HK-2 (cell line): ENCODE results near the gene RPS6KB2.
A peak's percentile ranks its signal among the peaks of the same experiment; 100 is the strongest.
"Not testable (repeated sequence)": the region's sequence is repeated elsewhere in the genome, so short reads cannot be mapped to it uniquely, and the experiment has no call there.

ENCODE experiments used
- DNase-seq: peaks from one replicate; pipeline ENCODE4 v3.0.0-alpha.2; 2018; ENCODE audit not compliant: unreplicated experiment

RPS6KB2 gene

DNA sequence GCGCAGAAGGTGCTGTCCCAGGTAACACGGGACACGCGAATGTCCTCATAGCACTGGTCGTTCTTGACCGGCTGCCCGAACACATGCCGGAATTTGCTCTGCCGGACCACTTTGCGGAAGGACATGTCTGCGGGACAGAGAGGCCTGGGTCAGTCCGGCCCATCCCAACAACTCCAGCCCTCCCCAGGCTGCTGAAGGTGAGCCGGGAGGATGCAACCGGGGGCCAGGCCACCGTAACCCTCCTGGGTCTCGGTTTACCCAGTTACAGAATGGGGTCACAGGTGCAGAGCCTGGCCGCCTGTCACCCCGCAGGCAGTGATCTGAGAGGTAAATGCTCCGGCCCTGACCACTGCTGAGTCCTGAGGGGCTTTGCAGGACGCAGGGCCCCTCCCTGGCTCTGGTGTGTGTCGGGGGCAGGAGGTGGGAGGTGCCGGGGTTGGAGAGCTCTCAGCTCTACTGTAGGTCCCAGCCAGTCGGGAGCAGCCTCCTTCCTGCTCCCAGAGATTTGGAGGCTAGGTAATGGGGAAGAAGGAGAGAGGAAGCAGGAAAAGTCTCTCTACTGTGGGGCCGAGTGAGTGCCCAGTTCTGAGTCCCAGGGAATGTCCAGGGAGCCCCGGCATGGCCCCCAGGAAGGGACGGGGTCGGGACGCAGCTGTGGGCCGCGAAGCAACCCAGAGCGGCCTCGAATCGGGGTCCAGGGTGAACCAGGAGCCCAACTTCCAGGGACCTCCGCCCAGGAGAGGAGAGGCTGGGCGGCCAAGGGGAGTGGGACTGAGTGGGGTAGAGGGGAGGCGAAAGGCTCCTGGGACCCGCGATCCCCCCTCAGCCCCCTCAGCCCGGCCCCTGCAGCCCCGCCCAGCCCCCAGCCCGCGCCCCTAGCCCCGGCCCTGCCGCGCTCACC, 14.5 kb downstream of the RPS6KB2 start:
- no peak for DNase-seq

DNA sequence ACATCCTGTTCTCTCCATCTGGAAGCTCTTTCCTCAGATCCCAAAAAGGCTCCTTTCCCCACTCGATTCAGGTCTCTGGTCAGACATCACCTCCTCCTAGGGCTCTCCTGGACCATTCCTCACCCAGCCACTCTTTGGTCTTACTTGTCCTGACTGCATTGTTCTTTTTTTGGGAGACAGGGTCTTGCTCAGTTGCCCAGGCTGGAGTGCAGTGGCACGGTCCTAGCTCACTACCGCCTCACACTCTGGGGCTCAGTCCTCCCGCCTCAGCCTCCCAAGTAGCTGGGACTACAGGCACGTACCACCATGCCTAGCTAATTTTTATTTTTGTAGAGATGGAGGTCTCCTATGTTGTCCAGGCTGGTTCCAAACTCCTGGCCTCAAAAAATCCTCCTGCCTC, 17.2 kb downstream of the RPS6KB2 start:
- no peak for DNase-seq

- no peak for DNase-seq
Measured at GRCh38 chr11:67448220-67448609, 19.9 kb downstream of the RPS6KB2 start.

GRCh38 chr11:67449116-67449844, 21.0 kb downstream of the RPS6KB2 start:
- DNase-seq = no peak

DNA sequence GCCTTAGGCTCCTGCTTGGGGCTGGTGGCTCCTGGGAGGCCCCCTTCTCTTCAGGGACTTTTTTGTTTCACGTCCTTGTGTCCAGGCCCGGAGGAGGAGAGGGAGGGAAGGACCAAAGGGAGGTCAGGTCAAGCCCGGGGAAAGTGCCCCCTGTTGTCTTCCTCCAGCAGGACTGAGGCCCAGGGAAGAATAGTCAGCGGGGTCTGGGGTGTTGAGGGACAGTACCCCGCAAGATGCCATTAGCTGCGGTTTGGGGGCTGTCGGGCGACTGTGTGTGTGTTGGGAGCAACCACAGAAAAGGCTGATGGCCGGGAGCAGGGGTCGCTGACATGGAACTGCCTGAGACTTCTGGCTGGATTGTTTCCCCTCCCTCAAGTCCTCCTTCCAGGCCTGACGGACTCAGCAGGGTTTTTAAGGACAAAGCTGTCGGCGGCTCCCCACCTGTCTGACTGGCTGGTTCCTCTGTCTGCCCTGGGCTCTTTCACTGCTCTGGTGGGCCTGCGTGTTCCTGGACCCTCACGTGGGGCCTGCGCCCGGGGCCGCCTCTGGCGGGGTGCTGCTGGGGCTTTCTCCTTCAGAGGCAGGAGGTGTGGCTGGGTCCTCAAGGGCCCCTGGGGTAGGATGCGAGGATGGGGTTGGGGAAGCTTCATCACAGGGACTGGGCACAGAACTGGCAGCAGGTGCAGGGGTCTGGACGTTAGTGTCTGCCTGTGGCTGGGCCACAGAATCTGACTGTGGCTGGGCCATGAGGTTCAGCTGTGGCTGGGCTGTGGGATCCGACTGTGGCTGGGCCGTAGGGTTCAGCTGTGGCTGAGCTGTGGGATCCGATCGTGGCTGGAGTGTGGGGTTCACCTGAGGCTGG, 22.7 kb downstream of the RPS6KB2 start:
- DNase-seq = no peak

GRCh38 chr11:67451658-67451976, 23.3 kb downstream of the RPS6KB2 start:
- no peak for DNase-seq

DNA sequence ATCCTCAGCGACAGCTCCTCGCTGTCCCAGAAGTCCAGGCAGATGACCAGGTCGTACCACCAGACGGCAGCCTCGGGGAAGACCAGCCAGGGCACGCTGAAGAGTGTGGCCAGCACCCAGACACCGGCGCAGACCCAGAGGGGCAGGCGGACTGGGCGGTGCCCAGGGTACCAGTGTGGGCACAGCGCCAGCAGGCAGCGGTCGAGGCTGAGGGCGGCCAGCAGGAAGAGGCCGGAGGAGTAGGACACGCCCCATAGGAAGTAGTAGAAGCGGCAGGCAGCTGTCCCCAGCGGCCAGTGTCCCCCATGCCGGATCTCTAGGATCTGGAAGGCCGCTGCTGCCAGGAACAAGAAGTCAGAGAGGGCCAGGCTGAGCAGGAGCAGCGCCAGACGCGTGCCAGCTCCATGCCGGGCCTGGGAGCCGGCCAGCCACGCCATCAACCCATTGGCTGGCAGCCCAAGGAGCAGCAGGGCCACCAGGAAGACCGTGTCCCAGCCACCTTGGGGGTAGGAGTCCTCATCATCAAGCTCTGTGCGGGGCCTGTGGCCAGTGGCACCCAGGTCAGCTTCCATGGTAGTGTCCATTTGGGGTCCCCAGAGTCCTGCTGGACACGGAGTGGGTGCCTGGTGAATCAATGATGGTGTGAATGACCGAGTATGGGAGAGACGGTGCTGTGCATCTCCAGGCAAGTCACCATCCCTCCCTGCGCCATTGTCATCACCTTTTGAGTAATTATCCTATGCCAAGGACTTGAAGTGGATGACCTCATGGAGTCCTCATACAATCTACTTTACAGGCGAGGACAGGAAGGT, 24.1 kb downstream of the RPS6KB2 start, which contains the start of gene GPR152:
GPR152 (minus strand) TSS at position 589 of the 812 bp plus-strand sequence; CDS start at position 584, 5 bp downstream.
- no peak for DNase-seq

DNA sequence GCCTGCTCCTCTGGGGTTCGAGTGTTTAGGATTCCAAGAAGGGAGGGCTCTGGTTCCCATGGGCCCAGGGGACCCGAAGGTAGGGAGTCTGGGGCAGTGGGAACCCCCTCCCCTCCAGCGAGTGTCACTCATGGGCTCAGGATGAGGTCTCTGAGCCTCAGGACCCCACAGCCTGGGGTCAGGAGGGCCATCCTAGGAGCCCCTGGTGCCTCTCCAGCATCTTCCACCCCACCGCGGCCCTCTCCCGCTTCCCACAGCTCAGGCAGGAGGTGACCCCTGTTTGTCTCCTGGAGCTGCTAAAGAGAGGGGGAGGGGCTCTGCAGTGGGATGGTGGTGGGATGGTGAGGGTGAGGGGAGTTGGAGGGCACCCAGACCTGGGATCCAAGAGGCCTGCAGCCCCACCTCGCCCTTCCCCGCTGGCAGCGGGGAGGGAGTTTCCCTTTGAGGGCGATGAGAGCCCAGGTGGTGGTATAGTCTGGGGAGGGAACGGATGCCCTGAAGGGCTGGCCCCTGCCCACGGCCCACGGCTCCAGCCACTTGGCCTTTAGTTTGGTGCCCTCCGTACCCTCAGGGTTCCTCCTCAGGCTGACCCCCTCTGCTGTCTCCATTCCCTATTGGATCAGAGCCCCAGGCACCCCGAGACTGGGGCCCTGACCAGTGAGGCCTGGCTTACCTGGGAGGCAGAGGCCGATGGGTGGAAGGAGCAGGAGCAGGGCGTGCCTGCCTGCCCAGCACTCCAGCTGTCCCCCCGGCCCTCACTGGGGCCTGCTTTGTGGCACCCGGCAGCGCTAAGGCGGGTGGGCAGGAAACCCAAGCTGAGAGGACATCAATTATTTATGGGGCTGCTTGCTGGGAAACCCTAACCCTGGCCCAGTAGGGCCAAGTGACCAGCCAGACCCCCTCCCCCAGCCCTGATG, 25.8 kb downstream of the RPS6KB2 start:
- no peak for DNase-seq

GRCh38 chr11:67455054-67455453, 26.8 kb downstream of the RPS6KB2 start, which contains the start of gene CABP4:
TSS of gene CABP4 (plus strand) at chr11:67455354. CDS start at chr11:67455424, 70 bp downstream.
- no peak for DNase-seq

DNA sequence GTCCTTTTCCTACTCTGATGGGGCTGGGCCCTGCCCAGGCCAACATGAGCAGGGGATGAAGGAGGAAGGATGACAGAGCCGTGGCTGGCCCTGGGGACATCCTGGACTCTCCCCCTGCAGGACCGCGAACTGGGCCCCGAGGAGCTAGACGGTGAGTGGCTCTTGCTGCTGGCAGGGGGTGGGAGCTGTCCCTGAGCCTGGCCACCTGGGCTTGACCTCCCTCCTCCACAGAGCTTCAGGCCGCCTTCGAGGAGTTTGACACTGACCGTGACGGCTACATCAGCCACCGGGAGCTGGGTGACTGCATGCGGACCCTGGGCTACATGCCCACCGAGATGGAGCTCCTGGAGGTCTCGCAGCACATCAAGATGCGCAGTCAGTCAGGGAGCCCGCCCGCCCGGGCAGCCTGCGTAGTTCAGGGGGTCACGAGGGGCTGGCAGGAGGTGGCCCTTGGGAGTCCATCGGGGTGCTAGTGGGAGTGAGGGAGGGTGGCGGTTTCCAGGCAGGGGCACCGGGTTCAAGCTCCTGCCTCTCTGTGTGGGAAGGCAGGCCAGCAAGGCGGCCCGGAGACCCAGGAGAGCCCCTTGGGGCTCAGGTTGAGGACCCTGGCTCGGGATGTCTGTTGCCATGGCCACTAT, 27.9 kb downstream of the RPS6KB2 start:
- no peak for DNase-seq

DNA sequence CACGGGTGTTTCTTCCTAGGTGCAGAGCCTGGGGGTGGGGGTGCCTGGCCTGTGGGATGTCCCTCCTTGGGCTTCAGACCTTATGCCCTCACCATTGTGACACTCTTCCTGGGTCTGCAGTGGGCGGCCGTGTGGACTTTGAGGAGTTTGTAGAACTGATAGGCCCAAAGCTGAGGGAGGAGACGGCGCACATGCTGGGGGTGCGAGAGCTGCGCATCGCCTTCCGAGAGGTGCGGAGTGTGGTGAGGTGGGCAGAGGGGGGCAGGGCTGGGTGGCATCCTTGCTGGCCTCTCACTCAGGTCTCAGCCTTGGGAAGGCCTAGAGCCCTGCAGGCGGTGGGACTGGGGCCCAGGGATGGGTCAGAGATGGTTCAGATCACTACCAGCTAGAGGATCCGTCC, 29.2 kb downstream of the RPS6KB2 start:
- DNase-seq = no peak

- no peak for DNase-seq
Measured at GRCh38 chr11:67458266-67458665, 30.0 kb downstream of the RPS6KB2 start.

DNA sequence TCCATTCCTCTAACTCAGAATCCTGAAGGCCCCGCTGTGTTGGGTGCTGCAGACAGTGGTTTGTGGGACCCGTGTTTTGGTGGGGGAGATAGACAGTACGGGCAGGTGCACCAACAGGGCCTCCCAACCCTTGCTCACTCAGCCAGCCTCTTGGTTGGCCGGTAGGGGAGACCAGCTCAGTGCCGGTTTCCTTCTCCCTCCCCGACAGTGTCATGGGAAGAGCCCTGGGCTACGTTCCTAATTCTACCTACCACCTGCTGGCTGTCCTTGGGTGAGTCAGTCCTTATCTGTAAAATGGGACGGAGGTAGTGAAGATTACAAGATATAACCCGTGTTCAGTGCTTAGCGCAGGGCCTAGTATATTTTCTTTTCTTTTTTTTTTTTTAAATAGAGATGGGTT, 34.9 kb downstream of the RPS6KB2 start:
- DNase-seq = no peak

DNA sequence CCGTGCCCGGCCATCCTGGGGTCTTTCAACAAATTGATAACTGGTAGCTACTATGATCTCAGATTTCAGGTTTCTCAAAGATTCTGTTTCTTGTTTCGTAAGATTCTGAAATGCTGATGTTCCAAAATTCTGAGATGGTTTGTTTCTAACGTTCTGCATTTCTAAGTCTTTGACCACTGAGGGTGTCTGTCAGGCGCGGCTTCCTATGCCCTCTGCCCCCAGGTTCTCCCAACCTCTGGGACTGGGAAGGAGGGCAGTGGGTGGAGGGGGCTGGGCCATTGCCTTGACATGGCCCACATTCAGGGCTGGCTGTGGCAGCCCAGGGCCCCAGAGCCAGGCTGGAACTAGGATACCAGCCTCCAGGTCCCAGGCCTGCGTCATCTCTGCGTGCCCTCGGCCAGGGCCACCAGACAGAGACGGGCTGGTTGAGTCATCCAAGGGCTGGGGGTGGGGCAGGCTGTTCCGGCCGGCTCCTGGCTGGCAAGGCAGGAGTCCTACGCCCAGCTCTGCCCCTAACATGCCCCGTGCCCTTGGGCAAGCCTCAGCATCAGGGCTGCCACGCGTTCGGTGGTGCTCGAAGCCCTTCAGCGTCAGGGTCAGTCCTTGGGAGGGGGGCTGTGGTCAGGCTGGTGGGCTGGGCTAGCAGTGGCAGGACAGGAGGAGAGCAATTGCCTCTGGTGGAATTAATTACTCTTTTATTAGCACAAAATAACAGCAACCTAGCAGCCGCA, 35.6 kb downstream of the RPS6KB2 start:
- DNase-seq = peak; percentile 86

DNA sequence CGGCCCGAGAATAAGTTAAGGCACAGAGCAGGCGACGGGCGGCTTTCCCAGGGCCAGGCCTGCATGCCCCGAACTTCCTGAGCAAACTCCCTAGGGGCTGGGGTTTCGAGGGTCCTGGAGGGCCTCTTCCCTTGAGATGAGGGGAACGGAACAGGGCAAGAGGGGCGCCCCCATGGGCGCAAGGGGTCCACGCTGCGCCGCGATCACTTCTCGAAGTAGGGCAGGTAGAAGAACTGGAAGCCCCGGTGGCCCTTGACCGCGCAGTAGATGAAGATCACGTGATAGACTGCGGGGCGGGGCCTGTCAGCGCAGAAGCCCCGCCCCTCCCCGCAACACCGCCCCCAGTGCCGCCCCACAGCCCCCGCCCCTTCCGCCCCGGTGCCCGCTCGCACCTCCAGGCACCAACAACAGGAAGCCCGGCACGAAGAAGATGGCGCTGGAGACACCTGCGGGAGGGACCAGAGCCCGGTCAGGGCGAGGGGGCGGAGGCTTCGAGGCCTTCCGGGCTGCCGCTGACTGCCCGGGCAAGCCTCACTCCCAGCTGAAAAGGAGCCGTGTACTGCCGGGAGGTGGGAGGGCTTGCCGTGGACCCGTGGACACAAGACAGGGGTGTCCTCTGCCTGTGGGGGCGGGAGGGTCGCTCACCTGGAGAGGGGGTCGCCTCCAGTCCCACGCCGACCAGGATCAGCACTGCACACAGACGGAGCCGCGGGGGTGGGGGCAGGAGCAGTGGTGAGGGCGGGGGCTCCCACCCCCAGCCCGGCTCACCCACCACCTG, 36.3 kb downstream of the RPS6KB2 start:
- DNase-seq = peak; percentile 90

GRCh38 chr11:67465189-67465510, 36.9 kb downstream of the RPS6KB2 start:
- DNase-seq = no peak

DNA sequence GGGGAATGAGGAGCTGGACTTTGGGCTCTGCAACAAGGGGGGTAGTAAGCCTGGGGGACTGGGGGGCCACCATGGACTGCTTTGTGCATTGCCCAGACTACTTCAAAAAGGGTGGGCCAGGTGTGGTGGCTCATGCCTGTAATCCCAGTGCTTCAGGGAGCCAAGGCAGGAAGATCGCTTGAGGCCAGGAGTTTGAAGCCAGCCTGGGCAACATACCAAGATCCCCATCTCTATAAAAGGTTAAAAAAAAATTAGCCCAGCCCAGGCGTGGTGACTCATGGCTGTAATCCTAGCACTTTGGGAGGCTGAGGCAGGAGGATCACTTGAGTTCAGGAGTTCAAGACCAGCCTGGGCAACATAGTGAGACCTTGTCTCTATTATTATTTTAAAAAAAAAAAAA, 37.2 kb downstream of the RPS6KB2 start:
- not testable (repeated sequence) for DNase-seq

DNA sequence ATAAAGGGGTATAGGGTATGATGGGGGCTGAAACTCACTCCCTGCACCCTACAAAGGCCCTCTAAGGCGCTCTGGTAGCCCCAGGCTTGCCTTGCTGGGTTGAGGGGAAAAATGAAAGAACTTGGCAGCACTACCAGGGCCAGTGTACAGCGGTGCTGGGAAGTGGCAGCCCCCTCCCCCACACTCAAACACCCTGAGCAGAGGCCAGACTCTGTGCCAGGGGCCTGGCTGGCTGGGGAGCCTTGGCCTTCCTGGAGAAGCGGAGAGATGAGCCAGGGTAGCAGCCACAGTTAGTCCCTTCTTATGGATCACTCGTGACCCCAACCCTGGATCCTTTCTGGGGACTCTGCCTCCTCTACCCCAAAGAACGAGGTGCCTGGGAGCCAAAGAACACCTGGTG, 38.1 kb downstream of the RPS6KB2 start:
- no peak for DNase-seq
